Panc1 (cell line): ENCODE results near the gene LOXL4. TPM values are rescaled to one million over a fixed set of nuclear protein-coding genes. Genes with fewer than 3 reads are reported as not detected.

ENCODE experiments used
- ATAC-seq: fragments of 200-7000 bp; cut with Tn5 transposase; 2 replicates; pipeline ENCODE4 v1.9.1; 2020; ENCODE audit warnings: mild to moderate bottlenecking, moderate library complexity
- BruUV-seq: library from RNA; stranded (reverse); fragments of 400-500 nt; replicated peaks from 2 replicates; lab custom pipeline; 2021; lab: Mats Ljungman, UMichigan
- CTCF ChIA-PET: fragments of 300-600 bp; sonication (Branson Sonifier 250); formaldehyde crosslinking; loops from one replicate; lab custom pipeline; 2022; ENCODE audit warnings: antibody characterized with exemption; lab: Charles Lee
- POLR2A ChIA-PET: fragments of 300-600 bp; sonication (Branson Sonifier 250); formaldehyde crosslinking; loops from one replicate; lab custom pipeline; 2022; ENCODE audit warnings: antibody characterized with exemption; lab: Charles Lee
- DNase-seq: peaks from one replicate; pipeline ENCODE4 v3.0.0-alpha.2; 2010; ENCODE audit warnings: low read depth, low spot score
- H3K27ac ChIP-seq: 2 replicates; pipeline ENCODE4 v1.5.1; 2011; ENCODE audit warnings: mild to moderate bottlenecking, low read length, inconsistent platforms
- H3K27me3 ChIP-seq: fragments of 200-500 bp; sonication (Bioruptor generic); 2 replicates; pipeline ENCODE4 v1.6.0; 2014; ENCODE audit warnings: low read length, inconsistent platforms; ENCODE audit not compliant: control insufficient read depth, insufficient read depth
- H3K36me3 ChIP-seq: fragments of 200-500 bp; sonication (Bioruptor generic); 2 replicates; pipeline ENCODE4 v1.5.1; 2014; ENCODE audit warnings: inconsistent platforms, mild to moderate bottlenecking, low read length, moderate library complexity; ENCODE audit not compliant: control insufficient read depth, insufficient read depth
- H3K4me1 ChIP-seq: 2 replicates; pipeline ENCODE4 v1.5.1; 2011; ENCODE audit warnings: inconsistent platforms, mild to moderate bottlenecking, low read length, moderate library complexity; ENCODE audit not compliant: control insufficient read depth, insufficient read depth
- H3K4me3 ChIP-seq, 2 experiments: 2 replicates each; pipeline ENCODE4 v1.5.1; 2011 to 2012; ENCODE audit warnings: low read depth in 2 of 2, low read length in 2 of 2, mild to moderate bottlenecking in 2 of 2, inconsistent platforms in 1 of 2, moderate library complexity in 1 of 2
- H3K9me3 ChIP-seq: fragments of 200-500 bp; sonication (Bioruptor generic); 2 replicates; pipeline ENCODE4 v1.5.1; 2014; ENCODE audit warnings: low read depth, mild to moderate bottlenecking, inconsistent platforms, low read length, moderate library complexity; ENCODE audit not compliant: control insufficient read depth, insufficient read depth
- POLR2AphosphoS5 ChIP-seq: IDR thresholded peaks from 2 replicates; pipeline ENCODE4 v1.6.1; 2012; ENCODE audit warnings: mild to moderate bottlenecking, low read depth, low read length, moderate library complexity
- SIN3A ChIP-seq: IDR thresholded peaks from 2 replicates; pipeline ENCODE4 v1.6.1; 2012; ENCODE audit warnings: low read depth, mild to moderate bottlenecking, low read length, moderate library complexity, borderline replicate concordance; ENCODE audit not compliant: insufficient read depth
- TCF7L2 ChIP-seq: IDR thresholded peaks from 2 replicates; pipeline ENCODE4 v1.6.1; 2011; ENCODE audit warnings: mild to moderate bottlenecking, low read depth, low read length, inconsistent platforms
- in situ Hi-C: cut with HindIII; loops from 2 replicates; pipeline ENCODE4 v1.10.0; 2016; ENCODE audit warnings: low sequenced_read_pairs, low pct_unique_long_range_greater_than_20kb
- intact Hi-C: fragments of 100-400 bp; cut with micrococcal nuclease; formaldehyde crosslinking; loops from one replicate; pipeline ENCODE4 v1.10.0; 2022; ENCODE audit not compliant: unreplicated experiment
- total RNA-seq: library from RNA; stranded (reverse); gene quantifications from one replicate; pipeline ENCODE4 v1.2.1, GENCODE V29; 2021; ENCODE audit not compliant: unreplicated experiment
- TF ChIP-seq, protein P1 (sequence below), 2 experiments: IDR thresholded peaks; 2 replicates each; pipeline ENCODE4 v1.6.1; 2011 to 2012; ENCODE audit warnings: low read depth in 2 of 2, control low read depth in 1 of 2, low read length in 1 of 2, mild to moderate bottlenecking in 1 of 2, moderate library complexity in 1 of 2; ENCODE audit not compliant: insufficient read depth in 1 of 2
- TF ChIP-seq, protein P2 (sequence below): fragments of 450-650 bp; IDR thresholded peaks from 2 replicates; pipeline ENCODE4 v1.5.1; 2017; ENCODE audit warnings: mild to moderate bottlenecking

The LOXL4 gene
- total RNA-seq, 1 experiment from 2014 or later: 17.7 TPM

DNA sequence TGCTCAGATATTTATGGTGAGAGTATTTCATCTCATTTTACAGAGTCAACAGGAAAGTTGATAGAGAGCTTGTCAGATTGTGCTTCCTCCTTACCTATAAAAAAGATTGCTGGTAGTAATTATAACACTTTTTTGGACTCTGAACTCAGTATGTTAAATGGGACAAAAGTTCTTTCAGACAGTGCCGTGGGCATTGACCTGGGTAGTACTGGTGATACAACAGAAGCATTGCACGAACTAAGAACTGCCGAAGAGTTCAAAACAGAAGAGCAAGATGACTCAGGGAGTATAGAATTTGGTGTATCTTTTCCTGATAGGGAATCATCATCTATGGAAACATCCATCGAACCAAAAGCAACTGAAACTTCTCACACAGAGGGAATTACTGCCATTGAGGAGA lies 58.6 kb downstream of the LOXL4 start:
- peaks cover 8% of the 10 kb centered on the region for H3K36me3 ChIP-seq
- intact Hi-C loops: no loop called here
- no peaks in the 10 kb centered on the region for H3K9me3 ChIP-seq
- DNase-seq (no peak), ATAC-seq (no peak)
- BruUV-seq: no TSS peak
- H3K27ac ChIP-seq: no peak overlapping the region
- CTCF ChIA-PET: no interaction called here
- in situ Hi-C loops: no loop called here
- H3K4me1 ChIP-seq: no peaks in the 10 kb centered on the region
- H3K4me3 ChIP-seq: no peak overlapping the region
- no peaks in the 10 kb centered on the region for H3K27me3 ChIP-seq
- TF ChIP-seq, protein P1, sequence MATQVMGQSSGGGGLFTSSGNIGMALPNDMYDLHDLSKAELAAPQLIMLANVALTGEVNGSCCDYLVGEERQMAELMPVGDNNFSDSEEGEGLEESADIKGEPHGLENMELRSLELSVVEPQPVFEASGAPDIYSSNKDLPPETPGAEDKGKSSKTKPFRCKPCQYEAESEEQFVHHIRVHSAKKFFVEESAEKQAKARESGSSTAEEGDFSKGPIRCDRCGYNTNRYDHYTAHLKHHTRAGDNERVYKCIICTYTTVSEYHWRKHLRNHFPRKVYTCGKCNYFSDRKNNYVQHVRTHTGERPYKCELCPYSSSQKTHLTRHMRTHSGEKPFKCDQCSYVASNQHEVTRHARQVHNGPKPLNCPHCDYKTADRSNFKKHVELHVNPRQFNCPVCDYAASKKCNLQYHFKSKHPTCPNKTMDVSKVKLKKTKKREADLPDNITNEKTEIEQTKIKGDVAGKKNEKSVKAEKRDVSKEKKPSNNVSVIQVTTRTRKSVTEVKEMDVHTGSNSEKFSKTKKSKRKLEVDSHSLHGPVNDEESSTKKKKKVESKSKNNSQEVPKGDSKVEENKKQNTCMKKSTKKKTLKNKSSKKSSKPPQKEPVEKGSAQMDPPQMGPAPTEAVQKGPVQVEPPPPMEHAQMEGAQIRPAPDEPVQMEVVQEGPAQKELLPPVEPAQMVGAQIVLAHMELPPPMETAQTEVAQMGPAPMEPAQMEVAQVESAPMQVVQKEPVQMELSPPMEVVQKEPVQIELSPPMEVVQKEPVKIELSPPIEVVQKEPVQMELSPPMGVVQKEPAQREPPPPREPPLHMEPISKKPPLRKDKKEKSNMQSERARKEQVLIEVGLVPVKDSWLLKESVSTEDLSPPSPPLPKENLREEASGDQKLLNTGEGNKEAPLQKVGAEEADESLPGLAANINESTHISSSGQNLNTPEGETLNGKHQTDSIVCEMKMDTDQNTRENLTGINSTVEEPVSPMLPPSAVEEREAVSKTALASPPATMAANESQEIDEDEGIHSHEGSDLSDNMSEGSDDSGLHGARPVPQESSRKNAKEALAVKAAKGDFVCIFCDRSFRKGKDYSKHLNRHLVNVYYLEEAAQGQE (IDR thresholded peaks at IDR 0.05; ENCODE audit: insufficient read depth in 1 of 2, low read depth in 2 of 2, low read length in 1 of 2): no peak
- no peak for TF ChIP-seq SIN3A
- TF ChIP-seq TCF7L2: no peak
- POLR2A ChIA-PET: no interaction called here

DNA sequence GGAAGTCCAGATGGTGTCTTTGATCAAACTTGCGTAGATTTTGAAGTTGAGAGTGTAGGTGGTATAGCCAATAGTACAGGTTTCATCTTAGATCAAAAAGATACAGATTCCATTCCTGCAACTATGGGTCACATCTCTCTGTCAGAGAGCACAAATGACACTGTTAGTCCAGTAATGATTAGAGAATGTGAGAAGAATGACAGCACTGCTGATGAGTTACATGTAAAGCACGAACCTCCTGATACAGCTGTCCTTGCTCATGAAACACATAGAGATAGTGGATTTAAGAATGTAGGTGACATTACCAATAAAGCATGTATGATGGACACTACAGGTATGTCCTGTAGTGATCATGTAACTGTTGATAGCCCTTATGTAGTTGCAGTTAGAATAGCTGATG lies 59.1 kb downstream of the LOXL4 start:
- no peaks in the 10 kb centered on the region for H3K27me3 ChIP-seq
- CTCF ChIA-PET: no interaction called here
- in situ Hi-C loops: no loop called here

More for the DNA sequence above, 59.1 kb downstream of the LOXL4 start:
- TF ChIP-seq, protein P2, sequence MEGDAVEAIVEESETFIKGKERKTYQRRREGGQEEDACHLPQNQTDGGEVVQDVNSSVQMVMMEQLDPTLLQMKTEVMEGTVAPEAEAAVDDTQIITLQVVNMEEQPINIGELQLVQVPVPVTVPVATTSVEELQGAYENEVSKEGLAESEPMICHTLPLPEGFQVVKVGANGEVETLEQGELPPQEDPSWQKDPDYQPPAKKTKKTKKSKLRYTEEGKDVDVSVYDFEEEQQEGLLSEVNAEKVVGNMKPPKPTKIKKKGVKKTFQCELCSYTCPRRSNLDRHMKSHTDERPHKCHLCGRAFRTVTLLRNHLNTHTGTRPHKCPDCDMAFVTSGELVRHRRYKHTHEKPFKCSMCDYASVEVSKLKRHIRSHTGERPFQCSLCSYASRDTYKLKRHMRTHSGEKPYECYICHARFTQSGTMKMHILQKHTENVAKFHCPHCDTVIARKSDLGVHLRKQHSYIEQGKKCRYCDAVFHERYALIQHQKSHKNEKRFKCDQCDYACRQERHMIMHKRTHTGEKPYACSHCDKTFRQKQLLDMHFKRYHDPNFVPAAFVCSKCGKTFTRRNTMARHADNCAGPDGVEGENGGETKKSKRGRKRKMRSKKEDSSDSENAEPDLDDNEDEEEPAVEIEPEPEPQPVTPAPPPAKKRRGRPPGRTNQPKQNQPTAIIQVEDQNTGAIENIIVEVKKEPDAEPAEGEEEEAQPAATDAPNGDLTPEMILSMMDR: no peak
- TF ChIP-seq, protein P1 (IDR thresholded peaks at IDR 0.05; ENCODE audit: insufficient read depth in 1 of 2, low read depth in 2 of 2, low read length in 1 of 2): no peak
- TF ChIP-seq SIN3A: no peak
- no peak for TF ChIP-seq POLR2AphosphoS5
- no peak for TF ChIP-seq TCF7L2
- no TSS peak for BruUV-seq
- POLR2A ChIA-PET: no interaction called here
- Histone ChIP-seq H3K27ac (no peak overlapping the region), H3K9me3 (no peaks in the 10 kb centered on the region), H3K4me1 (no peaks in the 10 kb centered on the region), H3K4me3 (no peak overlapping the region), H3K36me3 (peaks cover 8% of the 10 kb centered on the region)
- no peak for ATAC-seq
- intact Hi-C loops: no loop called here
- DNase-seq: no peak
